NCI-H748 (cell line): Measurements from ENCODE around the gene ATPAF2.
A peak's percentile ranks its signal among the peaks of the same experiment; 100 is the strongest.
"Not testable (repeated sequence)": the region's sequence is repeated elsewhere in the genome, so short reads cannot be mapped to it uniquely, and the experiment has no call there.

Experiments
- DNase-seq: peaks from one replicate; lab custom pipeline; 2025; ENCODE audit not compliant: unreplicated experiment; lab: John Stamatoyannopoulos, UW

Gene ATPAF2

GRCh38 chr17:18014006-18014405 lies 25.0 kb downstream of the ATPAF2 start:
- no peak for DNase-seq

DNA sequence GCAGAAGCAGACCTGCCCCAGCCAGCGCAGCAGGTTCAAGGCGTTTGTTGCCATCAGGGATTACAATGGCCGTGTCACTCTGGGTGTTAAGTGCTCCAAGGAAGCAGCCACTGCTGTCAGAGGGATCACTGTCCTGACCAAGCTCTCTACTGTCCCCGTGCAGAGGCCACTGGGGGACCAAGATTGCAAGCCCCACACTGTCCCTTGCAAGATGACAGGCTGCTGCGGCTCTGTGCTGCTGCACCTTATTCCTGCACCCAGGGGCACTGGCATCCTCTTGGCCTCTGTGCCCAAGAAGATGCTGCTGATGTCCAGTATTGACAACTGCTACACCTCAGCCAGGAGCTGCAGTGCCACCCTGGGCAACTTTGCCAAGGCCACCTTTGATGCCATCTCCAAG lies 27.7 kb downstream of the ATPAF2 start:
- no peak for DNase-seq

GRCh38 chr17:18009609-18010420 lies 29.2 kb downstream of the ATPAF2 start:
- DNase-seq, result no peak

GRCh38 chr17:18008496-18009268 lies 30.3 kb downstream of the ATPAF2 start:
- no peak for DNase-seq

GRCh38 chr17:18006495-18007239 lies 32.3 kb downstream of the ATPAF2 start:
- DNase-seq, result no peak

- no peak for DNase-seq
Measured at GRCh38 chr17:18005496-18005895, 33.5 kb downstream of the ATPAF2 start.

DNA sequence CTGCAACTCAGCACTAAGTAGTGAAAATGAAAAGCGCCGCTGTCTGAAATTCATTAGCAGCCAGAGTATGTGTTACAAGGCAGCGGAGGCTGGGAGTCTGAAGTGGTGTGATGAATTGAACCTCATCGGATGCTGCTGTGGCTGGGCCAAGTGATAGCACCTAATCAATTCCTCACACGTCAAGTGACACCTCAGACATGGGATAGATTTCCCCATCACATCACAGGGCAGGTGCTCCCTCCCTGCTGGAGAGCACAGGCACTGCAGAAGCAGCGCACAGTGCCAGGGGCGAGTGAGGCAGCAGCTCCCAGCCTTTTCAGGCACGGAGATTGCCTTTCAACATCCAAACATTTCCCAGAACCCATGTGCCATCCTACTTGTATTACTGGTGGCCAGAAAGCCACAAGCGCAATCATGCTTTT lies 34.1 kb downstream of the ATPAF2 start:
- DNase-seq, result peak; percentile 36

GRCh38 chr17:18004345-18004744 lies 34.6 kb downstream of the ATPAF2 start:
- peak; percentile 87 for DNase-seq

- DNase-seq, result no peak
Measured at GRCh38 chr17:18002171-18002570, 36.8 kb downstream of the ATPAF2 start.

DNA sequence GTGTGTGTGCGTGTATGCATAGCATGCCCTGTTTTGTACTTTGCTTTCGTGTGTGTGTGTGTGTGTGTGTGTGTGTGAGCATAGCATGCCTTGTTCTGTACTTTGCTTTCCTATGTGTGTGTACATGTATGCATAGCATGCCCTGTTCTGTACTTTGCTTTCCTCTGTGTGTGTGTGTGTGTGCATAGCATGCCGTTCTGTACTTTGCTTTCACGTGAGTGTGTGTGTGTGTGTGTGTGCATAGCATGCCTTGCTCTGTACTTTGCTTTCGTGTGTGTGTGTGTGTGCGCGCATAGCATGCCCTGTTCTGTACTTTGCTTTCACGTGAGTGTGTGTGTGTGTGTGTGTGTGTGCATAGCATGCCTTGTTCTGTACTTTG lies 38.9 kb downstream of the ATPAF2 start:
- DNase-seq, result no peak

DNA sequence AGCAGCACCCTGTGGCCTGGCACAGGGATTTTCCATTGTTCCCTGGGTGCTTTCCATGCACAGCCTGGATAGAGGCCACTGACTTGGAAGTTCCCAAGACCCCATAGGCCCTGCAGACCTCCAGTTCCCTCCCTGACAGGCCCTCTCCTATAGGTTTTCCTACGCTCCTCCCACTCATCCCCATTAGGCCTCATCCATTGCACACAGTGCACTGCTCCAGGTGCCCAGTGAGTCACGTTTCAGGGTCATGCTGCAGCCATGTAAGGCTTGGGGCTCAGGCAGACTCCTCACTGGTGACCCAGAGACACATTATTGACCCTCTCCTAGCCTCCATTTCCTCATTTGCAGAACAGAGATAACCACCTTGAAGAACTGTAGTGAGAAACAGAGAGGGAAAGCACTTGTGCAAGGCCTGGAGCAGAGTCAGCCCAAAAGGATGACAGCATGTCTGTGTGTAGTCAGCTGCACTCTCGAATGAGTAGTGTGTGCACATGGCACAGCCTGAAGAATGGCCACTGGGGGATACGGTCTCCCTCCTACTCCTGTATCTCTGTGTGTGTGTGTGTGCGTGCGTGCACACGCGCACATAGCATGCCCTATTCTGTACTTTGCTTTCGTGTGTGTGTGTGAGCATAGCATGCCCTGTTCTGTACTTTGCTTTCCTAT lies 39.5 kb downstream of the ATPAF2 start:
- peak; percentile 22 for DNase-seq

DNA sequence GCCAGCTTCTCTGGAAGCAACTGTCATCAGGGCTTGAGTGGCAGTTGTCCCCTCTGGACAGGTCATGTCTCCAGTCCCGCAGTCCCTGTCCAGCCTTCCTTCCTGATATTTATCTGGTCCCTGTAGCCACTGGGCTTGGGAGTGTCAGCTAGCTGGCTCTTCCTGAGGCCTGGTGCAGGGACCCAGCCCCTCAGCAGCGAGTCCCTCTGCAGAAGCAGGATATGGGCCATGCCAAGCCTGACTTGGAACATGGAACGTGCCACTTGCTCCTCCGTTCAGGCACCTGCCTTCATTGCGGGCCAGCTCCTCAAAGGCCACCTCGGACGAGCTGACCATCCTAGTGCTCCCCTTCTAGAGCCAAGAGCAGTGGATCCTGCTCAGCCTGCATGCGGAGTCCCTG lies 40.0 kb downstream of the ATPAF2 start:
- no peak for DNase-seq

- not testable (repeated sequence) for DNase-seq
Measured at GRCh38 chr17:17995887-17996286, 43.1 kb downstream of the ATPAF2 start.

- DNase-seq, result peak; percentile 64
Measured at GRCh38 chr17:17994271-17995069, 44.5 kb downstream of the ATPAF2 start.

DNA sequence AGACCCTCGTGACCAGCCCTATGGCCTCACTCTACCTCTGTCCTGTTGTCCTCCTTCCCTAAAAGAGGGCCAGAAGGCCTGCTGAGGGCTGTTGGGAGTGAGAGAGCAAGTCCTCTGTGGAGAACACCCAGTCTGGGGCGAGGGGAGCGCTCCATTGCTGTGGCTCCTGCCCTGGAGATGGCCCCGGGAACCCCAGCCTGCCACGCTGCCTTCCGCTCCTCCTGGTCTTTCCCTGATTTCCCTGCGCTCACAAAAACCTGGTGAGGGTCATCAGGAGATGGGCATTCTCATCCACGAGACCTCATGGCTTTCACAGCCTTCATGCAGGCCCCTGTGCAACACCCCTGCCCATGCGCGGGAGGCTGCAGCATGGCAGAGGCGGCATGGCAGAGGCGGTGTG lies 45.1 kb downstream of the ATPAF2 start:
- no peak for DNase-seq

DNA sequence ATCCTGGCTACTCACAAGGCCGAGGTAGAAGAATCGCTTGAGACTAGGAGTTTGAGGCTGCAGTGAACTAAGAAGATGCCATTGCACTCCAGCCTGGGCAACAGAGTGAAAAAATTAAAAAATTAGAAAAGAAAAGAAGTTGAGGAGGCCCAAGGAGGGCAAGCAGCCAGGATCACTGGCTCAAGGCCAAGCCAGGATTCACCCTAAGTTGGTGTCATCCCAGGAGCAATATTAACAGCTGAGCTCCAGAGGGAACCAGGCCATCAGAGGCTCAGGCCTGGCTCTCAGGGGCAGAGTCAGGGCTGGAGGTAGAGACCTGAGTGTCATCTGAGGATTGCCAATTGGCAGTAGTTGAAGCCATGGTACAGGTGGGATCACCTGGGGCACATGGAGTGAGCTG lies 45.6 kb downstream of the ATPAF2 start:
- DNase-seq, result no peak

- DNase-seq, result no peak
Measured at GRCh38 chr17:17990282-17990681, 48.7 kb downstream of the ATPAF2 start.

- no peak for DNase-seq
Measured at GRCh38 chr17:17989618-17990017, 49.4 kb downstream of the ATPAF2 start.

DNA sequence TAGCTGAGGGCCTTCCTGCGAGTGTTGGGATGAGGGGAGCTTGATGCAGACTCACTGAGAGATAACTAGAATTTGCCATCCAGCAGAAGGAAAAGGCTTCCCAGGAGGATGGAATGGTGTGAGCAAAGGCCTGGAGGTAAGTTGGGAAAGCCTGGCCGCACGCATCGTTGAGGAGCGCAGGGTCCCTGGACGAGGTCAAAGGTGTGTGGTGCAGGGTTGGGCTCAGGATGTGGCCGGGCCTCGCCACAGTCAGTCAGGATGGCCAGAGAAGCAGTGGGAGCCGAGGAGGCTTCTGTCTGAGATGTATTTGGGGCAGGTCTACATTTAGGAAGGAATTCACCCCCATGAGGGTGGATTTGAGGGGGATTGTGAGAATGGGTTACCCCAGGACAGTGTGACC lies 49.9 kb downstream of the ATPAF2 start:
- no peak for DNase-seq

GRCh38 chr17:17988427-17988945 lies 50.5 kb downstream of the ATPAF2 start:
- DNase-seq, result no peak
